Left kidney (tissue), 2 donors: ENCODE data around the gene SFXN4. TPM values are rescaled to one million over a fixed set of nuclear protein-coding genes. Genes with fewer than 3 reads are reported as not detected.
"Not testable (repeated sequence)": the region's sequence is repeated elsewhere in the genome, so short reads cannot be mapped to it uniquely, and the experiment has no call there.

ENCODE experiments used
- DNase-seq: peaks from one replicate; pipeline ENCODE4 v3.0.0-alpha.2; 2013
- polyA plus RNA-seq: library from polyadenylated mRNA; unstranded; fragments of 120-200 nt; gene quantifications from one replicate; pipeline ENCODE4 v1.2.1, GENCODE V29; 2013; ENCODE audit not compliant: insufficient read length

The SFXN4 gene
- polyA plus RNA-seq, 1 donor: 32.2 TPM

- no peak for DNase-seq
Measured at GRCh38 chr10:119191881-119192280, 26.4 kb upstream of the SFXN4 start.

GRCh38 chr10:119190954-119191785, 25.7 kb upstream of the SFXN4 start:
- DNase-seq: no peak

DNA sequence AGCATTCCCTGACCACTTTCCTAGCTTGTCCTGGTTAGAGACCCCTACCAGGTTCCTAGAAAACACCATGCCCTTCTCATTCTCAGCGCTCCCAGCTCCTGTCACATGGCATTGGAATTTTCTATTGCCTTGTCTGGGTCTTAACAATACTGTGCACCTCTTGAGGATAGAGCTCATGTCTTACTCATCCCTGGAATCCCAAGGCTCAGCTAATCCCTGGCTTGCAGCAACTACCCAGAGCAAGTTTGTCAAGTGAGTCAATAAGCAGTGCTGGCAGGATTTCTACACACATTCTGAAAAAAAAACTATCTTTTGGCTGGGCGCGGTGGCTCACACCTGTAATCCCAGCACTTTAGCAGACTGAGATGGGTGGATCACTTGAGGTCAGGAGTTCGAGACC, 24.8 kb upstream of the SFXN4 start:
- no peak for DNase-seq

DNA sequence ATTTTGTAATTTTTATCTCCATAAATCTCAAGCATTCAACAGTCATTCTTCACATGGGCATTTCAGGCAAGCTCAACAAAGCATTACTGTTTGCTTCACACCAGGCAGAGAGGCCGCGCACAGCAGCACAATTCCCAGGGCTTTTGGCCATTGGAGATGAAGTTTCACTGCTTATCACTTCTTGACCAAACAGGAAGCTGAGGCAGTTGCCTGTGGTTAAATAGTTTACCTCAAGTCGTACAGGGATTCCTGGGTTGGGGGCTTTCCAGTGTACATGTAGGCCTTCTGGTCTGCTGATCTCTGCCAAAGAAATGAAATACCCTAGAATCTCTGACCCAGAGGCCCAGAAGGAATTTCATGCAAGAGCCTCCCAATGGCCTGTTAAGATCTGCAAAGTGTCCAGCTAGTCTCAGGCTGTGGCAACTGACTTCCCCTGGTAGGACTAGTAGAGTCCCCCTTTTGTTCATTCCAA, 24.3 kb upstream of the SFXN4 start:
- no peak for DNase-seq

DNA sequence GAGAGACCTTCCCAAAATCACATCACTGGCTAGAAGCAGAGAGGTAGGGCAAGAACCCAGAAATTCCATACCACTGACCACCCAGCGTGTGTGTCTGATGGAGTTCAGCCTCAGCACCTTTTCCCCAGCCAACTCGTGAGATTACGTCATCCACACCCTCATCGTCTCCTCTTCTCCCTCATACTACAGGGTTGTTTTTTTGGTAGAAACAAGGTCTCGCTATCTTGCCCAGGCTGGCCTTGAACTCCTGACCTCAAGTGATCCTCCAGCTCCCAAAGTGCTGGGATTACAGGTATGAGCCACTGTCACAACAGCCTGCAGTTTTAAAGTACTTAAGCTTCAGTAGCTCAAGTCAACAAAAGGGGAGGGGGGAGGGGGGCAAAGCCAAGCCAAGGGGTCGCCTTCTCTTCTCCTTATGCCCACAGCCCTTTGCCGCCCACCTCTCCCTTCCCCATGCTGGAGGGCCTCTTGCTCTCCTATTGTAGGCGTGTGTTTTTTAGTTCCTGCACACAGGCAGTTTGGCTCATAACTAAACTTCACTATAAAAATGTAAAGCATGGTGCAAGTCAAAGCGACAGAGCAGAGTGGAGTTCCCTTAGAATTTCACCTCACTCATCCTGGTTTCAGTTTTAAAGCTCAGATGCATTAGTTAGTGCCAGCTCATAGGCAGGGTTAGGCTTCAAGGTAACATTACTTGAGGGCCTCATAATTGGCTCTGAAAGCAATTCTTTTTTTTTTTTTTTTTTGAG, 18.3 kb upstream of the SFXN4 start:
- no peak for DNase-seq

- DNase-seq: not testable (repeated sequence)
Measured at GRCh38 chr10:119180850-119181400, 15.4 kb upstream of the SFXN4 start.

DNA sequence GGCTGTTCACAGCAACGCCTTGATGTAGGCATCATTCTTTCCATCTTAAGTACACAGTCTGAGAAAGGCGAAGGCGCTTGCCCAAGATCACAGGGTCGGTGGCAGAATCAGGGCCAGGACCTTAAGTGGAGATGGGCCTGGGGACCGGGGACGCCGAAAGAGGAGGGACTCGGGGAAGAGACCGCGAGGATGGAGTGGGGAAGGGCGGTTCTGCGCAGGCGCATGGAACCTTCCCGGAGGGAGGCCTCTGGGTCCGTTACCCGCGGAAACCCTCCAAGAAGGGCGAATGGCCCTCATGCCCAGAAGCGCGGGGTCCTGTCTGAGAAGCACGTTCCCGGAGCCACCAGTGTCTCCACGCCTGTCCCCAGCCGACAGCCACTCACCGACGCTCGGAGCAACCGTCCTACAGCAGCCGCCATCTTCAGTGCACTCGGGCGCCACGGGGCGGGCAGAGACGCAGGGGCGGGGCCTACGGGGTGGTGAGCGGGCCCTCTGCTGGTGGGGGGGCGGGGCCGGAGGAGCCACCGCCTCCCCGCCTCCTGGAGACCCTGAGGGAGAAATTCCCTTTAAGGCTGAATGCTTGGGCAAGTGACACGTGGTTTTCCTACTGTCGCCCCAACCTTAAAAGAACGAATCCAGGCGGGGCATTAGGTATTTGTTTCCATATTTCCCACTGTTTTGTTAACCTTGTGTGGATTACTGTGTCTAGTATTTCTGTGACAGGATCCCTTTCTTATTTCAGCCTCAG, 13.0 kb upstream of the SFXN4 start, which contains the start of gene PRDX3:
Gene PRDX3 (minus strand): TSS at position 441 of the 748 bp plus-strand sequence. CDS start 22 bp downstream, at position 419.
- DNase-seq: peak; percentile 92

GRCh38 chr10:119177708-119178371, 12.3 kb upstream of the SFXN4 start:
- DNase-seq: no peak

DNA sequence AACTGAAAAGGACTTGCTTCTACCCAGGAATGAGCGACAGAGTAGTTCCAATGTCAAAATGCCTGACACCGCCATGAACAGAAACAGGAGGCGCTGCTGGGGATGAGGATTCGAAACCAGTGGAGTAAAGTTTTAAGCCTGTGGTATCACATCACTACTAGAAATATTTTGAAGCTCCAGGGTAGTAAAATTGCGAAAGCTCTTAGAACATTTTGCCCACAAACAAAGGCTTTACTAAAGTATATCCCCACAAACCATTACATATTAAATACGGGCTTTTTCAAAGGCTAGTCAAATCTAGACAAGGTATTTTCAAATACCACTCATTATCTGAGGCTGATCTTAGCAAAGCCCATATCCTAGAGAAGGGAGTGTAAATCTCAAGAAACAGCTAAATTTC, 10.7 kb upstream of the SFXN4 start:
- DNase-seq: no peak

- DNase-seq: no peak
Measured at GRCh38 chr10:119174109-119174508, 8.6 kb upstream of the SFXN4 start.

GRCh38 chr10:119167041-119167440, 1.5 kb upstream of the SFXN4 start:
- DNase-seq: no peak

GRCh38 chr10:119166564-119166963, 1.1 kb upstream of the SFXN4 start:
- no peak for DNase-seq

DNA sequence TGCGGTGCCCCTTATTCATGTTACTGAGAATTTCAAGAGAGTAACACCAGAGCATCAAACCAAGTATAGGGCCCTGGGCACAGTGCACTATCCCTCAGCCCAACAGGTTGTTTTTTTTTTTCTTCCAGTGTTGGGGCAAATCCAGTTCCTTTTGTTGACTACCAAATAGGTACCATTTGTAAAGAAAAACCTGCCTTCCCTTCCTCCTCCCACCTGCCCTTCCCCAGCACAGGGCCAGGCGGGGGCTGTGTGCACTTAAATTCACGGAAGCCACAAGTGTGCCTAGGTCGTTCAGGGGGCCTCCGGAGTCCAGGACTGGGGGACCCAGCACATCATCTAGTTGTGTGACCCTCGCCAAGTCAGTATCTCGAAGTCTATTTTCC, 595 bp upstream of the SFXN4 start:
- no peak for DNase-seq

- no peak for DNase-seq
Measured at GRCh38 chr10:119162452-119163092, 2.9 kb downstream of the SFXN4 start.

GRCh38 chr10:119161680-119162451, 3.6 kb downstream of the SFXN4 start:
- peak; percentile 46 for DNase-seq

DNA sequence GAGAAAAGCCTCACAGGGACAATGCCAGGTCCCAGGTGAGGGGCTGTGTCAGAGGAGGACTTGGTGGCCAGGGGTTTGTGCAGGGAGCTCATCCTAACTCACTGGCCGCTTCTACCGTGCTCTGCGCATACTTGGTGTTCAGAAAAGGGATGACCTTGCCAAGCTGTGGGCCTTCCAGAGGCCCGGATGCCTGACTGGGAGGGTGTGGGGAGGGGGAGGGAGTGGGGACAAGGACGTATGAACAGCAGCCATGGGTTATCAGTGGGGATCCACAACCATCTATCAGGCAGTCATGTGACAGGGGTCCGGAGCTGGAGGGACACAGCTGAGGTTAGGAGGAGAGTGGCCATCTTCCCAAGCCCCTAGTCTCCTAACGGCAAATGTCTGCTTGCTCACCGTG, 6.2 kb downstream of the SFXN4 start:
- DNase-seq: no peak

GRCh38 chr10:119153661-119154060, 11.9 kb downstream of the SFXN4 start:
- no peak for DNase-seq

- no peak for DNase-seq
Measured at GRCh38 chr10:119153041-119153440, 12.5 kb downstream of the SFXN4 start.

DNA sequence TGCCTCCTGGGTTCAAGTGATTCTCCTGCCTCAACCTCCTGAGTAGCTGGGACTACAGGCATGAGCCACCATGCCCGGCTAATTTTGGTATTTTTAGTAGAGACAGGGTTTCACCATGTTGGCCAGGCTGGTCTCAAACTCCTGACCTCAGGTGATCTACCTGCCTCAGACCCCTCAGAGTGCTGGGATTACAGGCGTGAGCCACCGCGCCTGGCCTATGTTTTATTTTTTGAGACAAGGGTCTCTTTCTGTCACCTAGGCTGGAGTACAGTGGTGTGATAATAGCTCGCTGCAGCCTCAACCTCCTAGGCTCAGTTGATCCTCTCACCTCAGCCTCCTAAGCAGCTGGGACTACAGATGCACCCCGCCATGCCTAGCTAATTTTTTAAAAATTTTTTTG, 13.9 kb downstream of the SFXN4 start:
- not testable (repeated sequence) for DNase-seq

DNA sequence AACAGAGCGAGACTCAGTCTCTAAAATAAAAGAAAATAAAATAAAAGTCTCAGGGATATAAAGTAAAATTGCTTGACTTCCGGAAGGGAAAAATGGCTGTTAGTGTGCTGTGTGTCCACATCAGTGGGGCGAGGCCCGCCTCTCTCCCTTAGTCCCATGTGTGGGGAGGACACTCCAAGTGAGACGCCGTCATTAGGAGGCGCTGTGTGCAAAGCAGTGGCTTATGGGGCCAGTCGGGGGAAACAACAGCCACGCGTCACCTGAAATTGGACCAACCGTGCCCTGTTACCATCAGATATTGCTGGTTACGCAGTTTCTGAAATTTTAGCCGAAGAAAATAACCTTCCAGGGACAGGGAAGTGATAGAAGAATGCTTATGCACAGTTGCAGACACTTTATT, 15.8 kb downstream of the SFXN4 start:
- no peak for DNase-seq
